GM10248 (cell line): Measurements from ENCODE around the gene KCNQ5.

Experiments
- CTCF ChIA-PET: fragments of 300-600 bp; sonication (Branson Sonifier 250); formaldehyde crosslinking; extraction: SDS; loops from one replicate; lab custom pipeline; 2021; ENCODE audit warnings: antibody characterized with exemption; lab: Yijun Ruan, JAX
- POLR2A ChIA-PET: fragments of 350-650 bp; sonication (Branson Sonifier 250); formaldehyde crosslinking; extraction: SDS; loops from one replicate; lab custom pipeline; 2020; ENCODE audit warnings: antibody characterized with exemption; lab: Yijun Ruan, JAX
- DNase-seq: peaks from one replicate; pipeline ENCODE4 v3.0.0; 2012; ENCODE audit errors: extremely low spot score
- CTCF ChIP-seq: IDR thresholded peaks from 2 replicates; pipeline ENCODE4 v1.5.1; 2012; ENCODE audit warnings: mild to moderate bottlenecking, low read depth; ENCODE audit errors: extremely low read depth, missing control alignments, control extremely low read depth

KCNQ5 gene

GRCh38 chr6:72740135-72740534 is 118.3 kb downstream of the KCNQ5 start:
- peak; percentile 52 for DNase-seq
- no peak for TF ChIP-seq CTCF
- POLR2A ChIA-PET, result no interaction called here
- CTCF ChIA-PET, result interaction anchor here (1.0 kb wide), 1 partner anchor 20 kb away, joined by 3 read pairs; no protein-coding TSS in a partner anchor

- POLR2A ChIA-PET, result no interaction called here
- CTCF ChIA-PET, result interaction anchor here (1.2 kb wide), 1 partner anchor 116 kb away, joined by 3 read pairs; no protein-coding TSS in a partner anchor
- no peak for TF ChIP-seq CTCF
These were observed 119.2 kb downstream of the KCNQ5 start for GRCh38 chr6:72741083-72741482.

DNA sequence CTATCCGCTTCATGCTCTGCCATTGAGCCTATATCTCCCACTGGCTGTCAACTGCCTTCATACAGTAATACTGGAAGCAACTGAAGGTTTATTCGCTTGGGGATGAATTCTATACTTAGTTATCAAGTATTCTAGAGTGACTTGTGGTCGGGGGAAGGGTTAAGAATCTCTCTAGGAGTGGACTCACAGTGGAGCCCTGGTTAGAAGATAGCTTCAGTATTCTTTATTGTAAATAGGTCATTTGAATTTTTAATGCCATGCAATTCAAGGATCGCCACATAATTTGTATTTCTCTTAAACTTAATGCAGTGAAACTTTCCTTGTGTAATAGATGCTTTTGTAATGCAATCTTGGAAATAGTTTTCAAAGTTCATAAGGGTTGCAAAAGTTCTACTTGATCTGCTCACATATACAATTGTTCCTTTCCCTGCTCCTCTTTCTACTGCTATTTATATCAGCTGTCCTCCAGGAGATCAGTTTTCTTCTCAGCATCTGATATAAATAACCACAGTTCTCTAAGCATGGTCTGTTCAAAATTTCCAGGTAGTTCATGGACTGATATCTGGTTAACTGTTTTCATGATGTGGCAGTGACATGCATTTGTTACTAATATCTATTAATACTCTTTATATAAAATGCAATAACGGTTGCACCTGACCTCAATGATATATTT is 120.3 kb downstream of the KCNQ5 start:
- POLR2A ChIA-PET, result no interaction called here

More at GRCh38 chr6:72741083-72741482, 119.2 kb downstream of the KCNQ5 start:
- no peak for DNase-seq

DNA sequence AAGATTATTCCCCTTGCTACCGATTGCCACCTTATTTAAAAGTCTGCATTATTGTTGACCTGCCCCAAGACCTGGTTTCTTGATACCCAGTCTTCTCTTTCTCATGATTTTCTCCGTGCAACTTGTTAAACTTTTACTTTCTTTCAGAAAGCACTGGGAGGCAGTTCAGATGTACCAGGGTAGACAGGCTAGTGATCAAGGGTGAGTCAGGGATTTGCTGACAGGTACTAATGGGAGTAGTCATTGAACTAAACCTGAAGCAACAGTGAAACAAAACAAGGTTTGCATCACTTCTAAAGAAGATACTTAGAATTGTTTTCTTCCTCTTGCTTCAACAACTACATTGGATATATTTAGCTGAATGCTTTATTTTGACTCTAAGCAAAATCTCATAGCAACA is 124.4 kb downstream of the KCNQ5 start:
- POLR2A ChIA-PET, result no interaction called here
- CTCF ChIA-PET, result no interaction called here

More for the DNA sequence above, 120.3 kb downstream of the KCNQ5 start:
- CTCF ChIA-PET, result interaction anchor here (1.2 to 2.1 kb wide), 3 partner anchors 8 to 126 kb away, joined by 3 to 7 read pairs (median 3); no protein-coding TSS in a partner anchor
- no peak for TF ChIP-seq CTCF
- no peak for DNase-seq

DNA sequence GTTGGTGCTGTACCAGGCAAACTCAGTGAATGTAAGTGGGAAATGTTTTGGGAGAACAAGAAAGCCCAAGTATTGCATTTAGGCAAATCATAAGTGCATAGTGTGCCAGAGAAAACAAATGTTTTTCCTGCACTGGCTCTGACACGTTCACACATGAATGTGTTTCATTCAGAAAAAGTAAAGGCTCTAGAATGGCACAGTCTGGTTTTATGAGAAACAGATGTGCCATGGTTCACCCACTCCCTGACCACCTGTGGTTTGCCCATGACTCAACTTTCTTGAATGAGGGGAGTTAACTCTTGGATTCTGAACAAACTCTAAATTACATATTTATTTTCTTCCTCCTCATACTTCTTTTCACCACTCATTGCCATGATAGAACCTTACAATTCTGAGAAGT is 126.9 kb downstream of the KCNQ5 start:
- no peak for TF ChIP-seq CTCF
- ChIA-PET POLR2A (no interaction called here), CTCF (no interaction called here)
- no peak for DNase-seq

More for the DNA sequence above, 124.4 kb downstream of the KCNQ5 start:
- TF ChIP-seq CTCF, result no peak
- no peak for DNase-seq

GRCh38 chr6:72755752-72756151 is 133.9 kb downstream of the KCNQ5 start:
- no peak for DNase-seq
- ChIA-PET POLR2A (no interaction called here), CTCF (interaction anchor here (1.5 kb wide), 1 partner anchor 10 kb away, joined by 5 read pairs; no protein-coding TSS in a partner anchor)
- no peak for TF ChIP-seq CTCF
